Activated CD4-positive, alpha-beta T cell treated with anti-CD3 and anti-CD28 coated beads for 4 hours (primary cell): ENCODE measurements around the gene POMT2.

ENCODE experiments used
- DNase-seq, 2 donors: peaks; one replicate each; pipeline ENCODE4 v3.0.0-alpha.2; 2020

The POMT2 gene

GRCh38 chr14:77266336-77266735, 54.3 kb downstream of the POMT2 start:
- no peak for DNase-seq

GRCh38 chr14:77265561-77266335, 54.9 kb downstream of the POMT2 start:
- no peak for DNase-seq

- DNase-seq: no peak
Measured at GRCh38 chr14:77265187-77265515, 55.5 kb downstream of the POMT2 start.

- no peak for DNase-seq
Measured at GRCh38 chr14:77264466-77265186, 56.1 kb downstream of the POMT2 start.

- no peak for DNase-seq
Measured at GRCh38 chr14:77260631-77261030, 60.1 kb downstream of the POMT2 start.

GRCh38 chr14:77260199-77260598, 60.5 kb downstream of the POMT2 start:
- no peak for DNase-seq

GRCh38 chr14:77259025-77259715, 61.5 kb downstream of the POMT2 start:
- DNase-seq: no peak

- no peak for DNase-seq
Measured at GRCh38 chr14:77258566-77258965, 62.1 kb downstream of the POMT2 start.

- no peak for DNase-seq
Measured at GRCh38 chr14:77257700-77258099, 63.0 kb downstream of the POMT2 start.

- no peak for DNase-seq
Measured at GRCh38 chr14:77256694-77257093, 64.0 kb downstream of the POMT2 start.

GRCh38 chr14:77253333-77254190, 67.1 kb downstream of the POMT2 start:
- no peak for DNase-seq

GRCh38 chr14:77251870-77252269, 68.8 kb downstream of the POMT2 start:
- no peak for DNase-seq

GRCh38 chr14:77250927-77251326, 69.8 kb downstream of the POMT2 start:
- DNase-seq: no peak

GRCh38 chr14:77249286-77249685, 71.4 kb downstream of the POMT2 start:
- no peak for DNase-seq

GRCh38 chr14:77248666-77249065, 72.0 kb downstream of the POMT2 start:
- DNase-seq: no peak

- no peak for DNase-seq
Measured at GRCh38 chr14:77246784-77247183, 73.9 kb downstream of the POMT2 start.

- no peak for DNase-seq
Measured at GRCh38 chr14:77245820-77246219, 74.9 kb downstream of the POMT2 start.

GRCh38 chr14:77243853-77244252, 76.8 kb downstream of the POMT2 start:
- DNase-seq: no peak

GRCh38 chr14:77242752-77243151, 77.9 kb downstream of the POMT2 start:
- no peak for DNase-seq

GRCh38 chr14:77241955-77242354, 78.7 kb downstream of the POMT2 start:
- DNase-seq: no peak

- DNase-seq: no peak
Measured at GRCh38 chr14:77240336-77240915, 80.3 kb downstream of the POMT2 start.

GRCh38 chr14:77239412-77239811, 81.3 kb downstream of the POMT2 start:
- DNase-seq: no peak

GRCh38 chr14:77238996-77239395, 81.7 kb downstream of the POMT2 start:
- DNase-seq: no peak
